Activated CD8-positive, alpha-beta T cell treated with anti-CD3 and anti-CD28 coated beads for 36 hours (primary cell): ENCODE results near the gene NAPG. TPM values are rescaled to one million over a fixed set of nuclear protein-coding genes. Genes with fewer than 3 reads are reported as not detected.
A peak's percentile ranks its signal among the peaks of the same experiment; 100 is the strongest.

Experiments
- ATAC-seq: fragments of 200-7000 bp; cut with Tn5 transposase; one replicate; pipeline ENCODE4 v1.10.0; 2021; ENCODE audit warnings: mild to moderate bottlenecking, moderate library complexity
- CTCF ChIA-PET: fragments of 350-600 bp; sonication (Branson Sonifier 250); formaldehyde crosslinking; loops from one replicate; lab custom pipeline; 2021; ENCODE audit warnings: antibody characterized with exemption; lab: Charles Lee
- POLR2A ChIA-PET: fragments of 350-600 bp; sonication (Branson Sonifier 250); formaldehyde crosslinking; loops from one replicate; lab custom pipeline; 2021; ENCODE audit warnings: antibody characterized with exemption; lab: Charles Lee
- DNase-seq: peaks from one replicate; pipeline ENCODE4 v3.0.0-alpha.2; 2020
- H3K27ac Mint-ChIP-seq: one replicate; pipeline ENCODE4 v1.8.0; 2021; ENCODE audit warnings: mild to moderate bottlenecking, mixed read lengths
- H3K27me3 Mint-ChIP-seq: one replicate; pipeline ENCODE4 v1.8.0; 2021; ENCODE audit warnings: mixed read lengths
- H3K36me3 Mint-ChIP-seq: one replicate; pipeline ENCODE4 v1.8.0; 2021; ENCODE audit warnings: low read depth, mixed read lengths
- H3K4me1 Mint-ChIP-seq: one replicate; pipeline ENCODE4 v1.8.0; 2021; ENCODE audit warnings: low read depth, mixed read lengths
- H3K4me3 Mint-ChIP-seq: one replicate; pipeline ENCODE4 v1.8.0; 2021; ENCODE audit warnings: mild to moderate bottlenecking, moderate library complexity, mixed read lengths
- H3K9me3 Mint-ChIP-seq: one replicate; pipeline ENCODE4 v1.8.0; 2021; ENCODE audit warnings: mixed read lengths
- CTCF ChIP-seq: fragments of 200-600 bp; IDR thresholded peaks from one replicate; pipeline ENCODE4 v1.8.0; 2022; ENCODE audit warnings: antibody characterized with exemption, mild to moderate bottlenecking
- intact Hi-C: fragments of 100-400 bp; cut with micrococcal nuclease; formaldehyde crosslinking; loops from one replicate; pipeline ENCODE4 v1.10.0; 2022
- total RNA-seq, 2 experiments: library from RNA; stranded (reverse); gene quantifications; one replicate each; pipeline ENCODE4 v1.2.3, GENCODE V29; 2021

Gene NAPG
- total RNA-seq, 2 experiments from 2014 or later: 27.5 to 29.7 TPM

GRCh38 chr18:10481831-10482230 lies 44.0 kb upstream of the NAPG start:
- Mint-ChIP-seq H3K27me3 (no peaks in the 10 kb centered on the region), H3K27ac (no peak overlapping the region), H3K4me1 (peaks cover 12% of the 10 kb centered on the region), H3K9me3 (no peaks in the 10 kb centered on the region), H3K4me3 (no peak overlapping the region), H3K36me3 (no peaks in the 10 kb centered on the region)
- ATAC-seq: no peak
- intact Hi-C loops: no loop called here
- no peak for TF ChIP-seq CTCF
- POLR2A ChIA-PET: interaction anchor here (0.8 kb wide), 1 partner anchor 9 kb away, joined by 3 read pairs; no protein-coding TSS in a partner anchor
- CTCF ChIA-PET: interaction anchor here (3.7 kb wide), 1 partner anchor 10 kb away, joined by 15 read pairs; no protein-coding TSS in a partner anchor
- DNase-seq: no peak

DNA sequence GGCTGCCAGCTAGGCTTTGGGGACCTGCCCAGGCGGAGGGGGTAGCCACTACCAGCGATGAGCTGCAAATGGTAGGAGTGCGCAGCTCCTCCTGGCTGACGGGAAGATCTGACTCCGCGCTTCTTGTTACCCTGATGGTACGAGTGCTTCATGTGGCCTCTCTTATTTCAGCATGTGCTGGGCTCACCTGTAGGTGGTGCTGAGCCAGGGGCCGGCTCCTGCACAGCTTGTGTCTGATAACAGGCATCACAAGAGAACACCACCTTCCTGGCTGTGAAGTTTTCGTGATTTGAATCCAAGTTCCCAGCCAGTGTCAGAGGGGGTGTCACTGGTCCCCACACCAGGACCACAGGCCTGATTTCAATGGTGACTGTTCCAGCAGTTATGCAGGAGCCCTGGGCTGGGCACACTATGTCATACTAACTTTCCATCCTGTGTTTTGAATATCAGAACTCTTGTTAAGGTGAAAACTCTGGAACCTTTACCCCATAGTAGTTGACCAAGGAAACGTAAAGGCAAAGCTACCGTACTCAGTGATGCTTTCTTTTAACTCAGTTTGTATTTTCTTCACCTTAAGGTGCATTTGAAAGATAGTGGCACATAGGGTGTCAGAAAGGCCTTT lies 43.4 kb upstream of the NAPG start:
- DNase-seq: no peak
- Mint-ChIP-seq H3K27me3 (no peaks in the 10 kb centered on the region), H3K4me3 (no peak overlapping the region), H3K27ac (no peak overlapping the region), H3K36me3 (no peaks in the 10 kb centered on the region), H3K9me3 (no peaks in the 10 kb centered on the region), H3K4me1 (peaks cover 12% of the 10 kb centered on the region)
- intact Hi-C loops: no loop called here
- no peak for ATAC-seq
- POLR2A ChIA-PET: interaction anchor here (0.8 to 0.9 kb wide), 2 partner anchors 8 to 16 kb away, joined by 3 read pairs; no protein-coding TSS in a partner anchor
- no peak for TF ChIP-seq CTCF
- CTCF ChIA-PET: interaction anchor here (3.7 kb wide), 1 partner anchor 9 kb away, joined by 15 read pairs; no protein-coding TSS in a partner anchor

- POLR2A ChIA-PET: interaction anchor here (0.5 to 0.9 kb wide), 3 partner anchors 8 to 464 kb away, joined by 3 read pairs; no protein-coding TSS in a partner anchor
- no peaks in the 10 kb centered on the region for H3K36me3 Mint-ChIP-seq
- no peak for TF ChIP-seq CTCF
- CTCF ChIA-PET: interaction anchor here (0.8 kb wide), 1 partner anchor 47 kb away, joined by 3 read pairs; no protein-coding TSS in a partner anchor
- peaks cover 12% of the 10 kb centered on the region for H3K4me1 Mint-ChIP-seq
- ATAC-seq (peak; percentile 34), DNase-seq (peak; percentile 11)
- H3K9me3 Mint-ChIP-seq: no peaks in the 10 kb centered on the region
- intact Hi-C loops: no loop called here
- no peak overlapping the region for H3K4me3 Mint-ChIP-seq
- H3K27me3 Mint-ChIP-seq: no peaks in the 10 kb centered on the region
- no peak overlapping the region for H3K27ac Mint-ChIP-seq
Measured at GRCh38 chr18:10482985-10483949, 42.6 kb upstream of the NAPG start.

DNA sequence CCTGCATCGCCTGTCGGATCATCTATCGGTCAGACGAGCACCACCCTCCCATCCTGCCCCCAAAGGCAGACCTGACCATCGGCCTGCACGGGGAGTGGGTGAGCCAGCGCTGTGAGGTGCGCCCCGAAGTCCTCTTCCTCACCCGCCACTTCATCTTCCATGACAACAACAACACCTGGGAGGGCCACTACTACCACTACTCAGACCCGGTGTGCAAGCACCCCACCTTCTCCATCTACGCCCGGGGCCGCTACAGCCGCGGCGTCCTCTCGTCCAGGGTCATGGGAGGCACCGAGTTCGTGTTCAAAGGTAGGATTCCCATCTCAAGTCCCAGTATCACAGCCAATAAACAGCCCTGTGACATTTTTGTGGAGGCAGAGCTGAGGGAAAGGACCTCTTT lies 40.4 kb upstream of the NAPG start:
- ATAC-seq (no peak), DNase-seq (no peak)
- Mint-ChIP-seq H3K27ac (no peak overlapping the region), H3K4me1 (peaks cover 15% of the 10 kb centered on the region), H3K27me3 (no peaks in the 10 kb centered on the region), H3K9me3 (no peaks in the 10 kb centered on the region), H3K4me3 (no peak overlapping the region), H3K36me3 (no peaks in the 10 kb centered on the region)
- ChIA-PET POLR2A (no interaction called here), CTCF (no interaction called here)
- TF ChIP-seq CTCF: no peak
- intact Hi-C loops: loop anchor here (5.0 kb wide), 1 partner anchor 48 kb away; no protein-coding TSS in a partner anchor
